Ramos (cell line): ENCODE measurements around the gene HBZ.
"Not testable (repeated sequence)": the region's sequence is repeated elsewhere in the genome, so short reads cannot be mapped to it uniquely, and the experiment has no call there.

ENCODE experiments used
- in situ Hi-C: fragments of 300-500 bp; cut with MboI; formaldehyde crosslinking; loops from one replicate; pipeline ENCODE4 v1.14.3; 2022; ENCODE audit warnings: low sequenced_read_pairs; ENCODE audit not compliant: unreplicated experiment

HBZ gene

DNA sequence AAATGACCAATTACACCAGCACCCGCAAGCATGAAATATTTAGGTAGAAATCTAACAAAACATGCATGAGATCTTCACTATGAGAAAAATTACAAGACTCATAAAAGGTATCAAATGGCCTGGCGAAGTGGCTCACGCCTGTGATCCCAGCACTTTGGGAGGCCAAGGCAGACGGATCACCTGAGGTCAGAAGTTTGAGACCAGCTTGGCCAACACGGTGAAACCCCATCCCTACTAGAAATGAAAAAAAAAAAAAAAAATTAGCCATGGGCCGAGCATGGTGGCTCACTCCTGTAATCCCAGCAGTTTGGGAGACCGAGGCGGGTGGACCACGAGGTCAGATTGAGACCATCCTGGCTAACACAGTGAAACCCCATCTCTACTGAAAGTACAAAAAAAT lies 51.6 kb downstream of the HBZ start:
- in situ Hi-C loops: not testable (repeated sequence)
